Stimulated activated CD4-positive, alpha-beta T cell treated with anti-CD3 and anti-CD28 coated beads, Interleukin-4, amount 100 ng/mL, for 24 hours (primary cell): ENCODE data around the gene DUSP8.
A peak's percentile ranks its signal among the peaks of the same experiment; 100 is the strongest.
"Not testable (repeated sequence)": the region's sequence is repeated elsewhere in the genome, so short reads cannot be mapped to it uniquely, and the experiment has no call there.

Experiments used
- DNase-seq: peaks from one replicate; pipeline ENCODE4 v3.0.0-alpha.2; 2020

DUSP8 gene

GRCh38 chr11:1572197-1573076 is at the start of gene DUSP8:
Gene DUSP8 (minus strand): TSS chr11:1572271. CDS start chr11:1565826, 6,445 bp downstream.
- DNase-seq: peak; percentile 91

GRCh38 chr11:1619449-1619848 is 47.4 kb upstream of the DUSP8 start:
- peak; percentile 19 for DNase-seq

- no peak for DNase-seq
Observed at GRCh38 chr11:1618231-1618630, 46.2 kb upstream of the DUSP8 start.

GRCh38 chr11:1608363-1608762 is 36.3 kb upstream of the DUSP8 start, which contains the start of gene KRTAP5-3:
Gene KRTAP5-3 (minus strand): TSS chr11:1608463. CDS start chr11:1608385, 78 bp downstream.
- no peak for DNase-seq

- DNase-seq: not testable (repeated sequence)
Observed at GRCh38 chr11:1607901-1608300, 35.8 kb upstream of the DUSP8 start.

GRCh38 chr11:1607156-1607845 is 35.2 kb upstream of the DUSP8 start:
- DNase-seq: not testable (repeated sequence)

- peak; percentile 19 for DNase-seq
Observed at GRCh38 chr11:1605923-1606322, 33.9 kb upstream of the DUSP8 start.

- DNase-seq: no peak
Observed at GRCh38 chr11:1604711-1605110, 32.6 kb upstream of the DUSP8 start.

GRCh38 chr11:1604181-1604580 is 32.1 kb upstream of the DUSP8 start:
- DNase-seq: no peak

- no peak for DNase-seq
Observed at GRCh38 chr11:1603629-1604028, 31.6 kb upstream of the DUSP8 start.

GRCh38 chr11:1601663-1602062 is 29.6 kb upstream of the DUSP8 start:
- DNase-seq: not testable (repeated sequence)

- no peak for DNase-seq
Observed at GRCh38 chr11:1600626-1601025, 28.6 kb upstream of the DUSP8 start.

GRCh38 chr11:1598816-1599215 is 26.7 kb upstream of the DUSP8 start:
- DNase-seq: no peak

GRCh38 chr11:1598406-1598805 is 26.3 kb upstream of the DUSP8 start:
- DNase-seq: not testable (repeated sequence)

- no peak for DNase-seq
Observed at GRCh38 chr11:1597994-1598380, 25.9 kb upstream of the DUSP8 start, which contains the start of gene KRTAP5-2. Gene KRTAP5-2 (minus strand): TSS chr11:1598294. CDS start chr11:1598250, 44 bp downstream.

- no peak for DNase-seq
Observed at GRCh38 chr11:1597331-1597993, 25.4 kb upstream of the DUSP8 start.

GRCh38 chr11:1596576-1597121 is 24.6 kb upstream of the DUSP8 start:
- DNase-seq: not testable (repeated sequence)

- not testable (repeated sequence) for DNase-seq
Observed at GRCh38 chr11:1595994-1596575, 24.0 kb upstream of the DUSP8 start.

- DNase-seq: no peak
Observed at GRCh38 chr11:1592628-1593027, 20.6 kb upstream of the DUSP8 start.

- no peak for DNase-seq
Observed at GRCh38 chr11:1589996-1590395, 17.9 kb upstream of the DUSP8 start.

GRCh38 chr11:1589191-1589963 is 17.3 kb upstream of the DUSP8 start:
- DNase-seq: not testable (repeated sequence)

GRCh38 chr11:1586699-1587098 is 14.6 kb upstream of the DUSP8 start:
- no peak for DNase-seq
